ENCODE measurements around the gene PI4K2B. TPM values are rescaled to one million over a fixed set of nuclear protein-coding genes. Genes with fewer than 3 reads are reported as not detected.
A peak's percentile ranks its signal among the peaks of the same experiment; 100 is the strongest.
"Not testable (repeated sequence)": the region's sequence is repeated elsewhere in the genome, so short reads cannot be mapped to it uniquely, and the experiment has no call there.

The PI4K2B gene
- total RNA-seq, 1 experiment from 2014 or later: 10.3 TPM

GRCh38 chr4:25321703-25322102 lies 87.9 kb downstream of the PI4K2B start:
- Histone ChIP-seq H2AK5ac (ENCODE audit: insufficient read length, low read length) (no peak overlapping the region), H4K20me1 (ENCODE audit: control insufficient read depth, insufficient read depth, insufficient read length) (no peaks in the 10 kb centered on the region), H3K23me2 (ENCODE audit: insufficient read length, low read depth, low read length, poor library complexity, severe bottlenecking) (no peaks in the 10 kb centered on the region), H2BK5ac (ENCODE audit: insufficient read length, low read length) (no peak overlapping the region), H3K56ac (ENCODE audit: insufficient read length, low read depth, low read length) (no peak overlapping the region), H3K18ac (ENCODE audit: insufficient read length, low read depth, low read length) (no peak overlapping the region), H4K91ac (ENCODE audit: insufficient read length, low read depth, low read length) (no peak overlapping the region), H3K4me2 (ENCODE audit: insufficient read depth, insufficient read length, low read length) (no peak overlapping the region), H3K79me1 (ENCODE audit: insufficient read depth, low read depth, low read length, poor library complexity, severe bottlenecking) (no peaks in the 10 kb centered on the region), H3K23ac (ENCODE audit: insufficient read length, low read depth, low read length) (no peak overlapping the region), H3T11ph (ENCODE audit: low read length) (no peak overlapping the region), H3K14ac (ENCODE audit: insufficient read depth, low read length) (no peak overlapping the region), H2BK12ac (ENCODE audit: insufficient read length, low read depth, low read length) (no peak overlapping the region), H3K4me1 (ENCODE audit: insufficient read depth, low read length) (no peaks in the 10 kb centered on the region), H3K9me3 (ENCODE audit: control insufficient read depth, low read depth, low read length) (no peaks in the 10 kb centered on the region), H3K9ac (ENCODE audit: extremely low read depth, insufficient read length, low read length) (no peak overlapping the region), H4K5ac (ENCODE audit: insufficient read length, low read depth, low read length) (no peak overlapping the region), H2BK15ac (ENCODE audit: low read depth, low read length) (no peak overlapping the region), H3K27ac (ENCODE audit: insufficient read length, low read depth, low read length) (no peak overlapping the region), H3K79me2 (ENCODE audit: insufficient read depth, low read length) (no peaks in the 10 kb centered on the region), H2BK120ac (ENCODE audit: low read depth, low read length, poor library complexity, severe bottlenecking) (no peak overlapping the region), H2BK20ac (ENCODE audit: low read depth, low read length, poor library complexity, severe bottlenecking) (no peak overlapping the region), H3K27me3 (ENCODE audit: insufficient read depth, low read length) (no peaks in the 10 kb centered on the region), H2AFZ (ENCODE audit: low read length) (no peak overlapping the region), H3K4ac (ENCODE audit: low read depth, low read length) (no peak overlapping the region), H4K8ac (replicated peaks; ENCODE audit: insufficient read length, low read depth, low read length) (no peak overlapping the region)
- peaks cover 0 to 3% of the 10 kb centered on the region in 2 experiments; a peak in 1 of 4 replicates for H3K4me1 Mint-ChIP-seq
- no peaks in the 10 kb centered on the region for H3K27me3 Mint-ChIP-seq (ENCODE audit: low read depth)
- H3K4me3 Mint-ChIP-seq: no peak overlapping the region; a peak in 1 of 5 replicates
- TF ChIP-seq CTCF (conservative IDR thresholded peaks at IDR 0.05): no peak
- H3K36me3 Mint-ChIP-seq (ENCODE audit: insufficient read depth in 1 of 3, low read depth in 3 of 3): peaks cover 0 to 11% (median 2%) of the 10 kb centered on the region in 3 experiments; a peak in 5 of 7 replicates
- no peak overlapping the region for H3K27ac Mint-ChIP-seq
- no peak for DNase-seq
- H3K9me3 Mint-ChIP-seq: no peaks in the 10 kb centered on the region
- no CpG with 5 or more reads among the region's 3 CpGs for WGBS (ENCODE audit: extremely low coverage, insufficient read length, low lambda C conversion rate)

GRCh38 chr4:25328463-25328862 lies 94.6 kb downstream of the PI4K2B start:
- not testable (repeated sequence) for H2BK5ac ChIP-seq (ENCODE audit: insufficient read length, low read length); H3T11ph ChIP-seq (ENCODE audit: low read length); H3K4me3 Mint-ChIP-seq; H4K8ac ChIP-seq (replicated peaks; ENCODE audit: insufficient read length, low read depth, low read length); H3K23me2 ChIP-seq (ENCODE audit: insufficient read length, low read depth, low read length, poor library complexity, severe bottlenecking); H3K27me3 ChIP-seq (ENCODE audit: insufficient read depth, low read length); H4K5ac ChIP-seq (ENCODE audit: insufficient read length, low read depth, low read length); H3K27ac ChIP-seq (ENCODE audit: insufficient read length, low read depth, low read length); H3K4me1 Mint-ChIP-seq; DNase-seq; H3K9ac ChIP-seq (ENCODE audit: extremely low read depth, insufficient read length, low read length); H3K36me3 Mint-ChIP-seq (ENCODE audit: insufficient read depth in 1 of 3, low read depth in 3 of 3); H3K27me3 Mint-ChIP-seq (ENCODE audit: low read depth); H3K18ac ChIP-seq (ENCODE audit: insufficient read length, low read depth, low read length); H4K20me1 ChIP-seq (ENCODE audit: control insufficient read depth, insufficient read depth, insufficient read length); H2BK120ac ChIP-seq (ENCODE audit: low read depth, low read length, poor library complexity, severe bottlenecking); H3K14ac ChIP-seq (ENCODE audit: insufficient read depth, low read length); H3K4ac ChIP-seq (ENCODE audit: low read depth, low read length); H4K91ac ChIP-seq (ENCODE audit: insufficient read length, low read depth, low read length); H3K4me1 ChIP-seq (ENCODE audit: insufficient read depth, low read length); H2BK20ac ChIP-seq (ENCODE audit: low read depth, low read length, poor library complexity, severe bottlenecking); H3K56ac ChIP-seq (ENCODE audit: insufficient read length, low read depth, low read length); H3K79me2 ChIP-seq (ENCODE audit: insufficient read depth, low read length); H2AFZ ChIP-seq (ENCODE audit: low read length); H3K9me3 Mint-ChIP-seq; H2BK15ac ChIP-seq (ENCODE audit: low read depth, low read length); H2BK12ac ChIP-seq (ENCODE audit: insufficient read length, low read depth, low read length); H3K9me3 ChIP-seq (ENCODE audit: control insufficient read depth, low read depth, low read length); H3K23ac ChIP-seq (ENCODE audit: insufficient read length, low read depth, low read length); H3K79me1 ChIP-seq (ENCODE audit: insufficient read depth, low read depth, low read length, poor library complexity, severe bottlenecking); H3K4me2 ChIP-seq (ENCODE audit: insufficient read depth, insufficient read length, low read length); H2AK5ac ChIP-seq (ENCODE audit: insufficient read length, low read length)
- peak overlapping the region in 2 of 3 experiments; percentile 34 to 62; a peak in 2 of 7 replicates for H3K27ac Mint-ChIP-seq
- WGBS (ENCODE audit: extremely low coverage, insufficient read length, low lambda C conversion rate): no CpG with 5 or more reads among the region's 3 CpGs

Measured in H9 (cell line).